Heart left ventricle (tissue), 13 donors: Measurements from ENCODE around the gene CIDEC.
"Not testable (repeated sequence)": the region's sequence is repeated elsewhere in the genome, so short reads cannot be mapped to it uniquely, and the experiment has no call there.

Source experiments
- CTCF ChIP-seq, 12 donors: fragments of 200-600 bp; sonication (generic) in 4 of 12; IDR thresholded peaks; one replicate each; pipeline versions ENCODE4 v1.5.0 to v1.8.0; 2018 to 2022; ENCODE audit warnings: antibody characterized with exemption in 12 of 12, mild to moderate bottlenecking in 5 of 12
- POLR2A ChIP-seq, 2 donors: fragments of 450-650 bp; IDR thresholded peaks; one replicate each; pipeline ENCODE4 v1.6.1; 2017; ENCODE audit warnings: antibody characterized with exemption in 2 of 2, mild to moderate bottlenecking in 2 of 2, moderate library complexity in 2 of 2
- donor health status: ischemic (EF 13 %, LVEDD 7.1; RV severe dilation, severe dysfunction).
- donor health status: DM: no; HTN: yes; CAD: no.
- donor health status: DM: no; HTN: no; CAD: no.
- donor health status: ischemic (EF 25% LVEDD 6.9; RV normal size, moderate dysfunction).
- donor health status: ischemic (EF 25% LVEDD 5.7; RV mildly dilated, moderate dysfunction).
- donor health status: ischemic (EF 35%, LVEDD 5.7; RV mildly dilated, moderate dysfunction).
- donor health status: nonischemic (EF 11% LVEDD 7.7; RV severe dilation, severe dysfunction).
- donor health status: DM: yes; HTN: yes; CAD: no.
- donor health status: PGD.
- donor health status: ischemic (EF 29% LVEDD 5.4; RV normal size, mild dysfunction).
- donor health status: nonischemic (EF 23%, LVEDD 6.1; RV moderate dilation, normal function).

GRCh38 chr3:9876255-9876654, 3.8 kb downstream of the CIDEC start:
- not testable (repeated sequence) for TF ChIP-seq CTCF, POLR2A (IDR thresholded peaks at IDR 0.05)
